Sigmoid colon (tissue), 7 donors: ENCODE data around the gene CHN2. TPM values are rescaled to one million over a fixed set of nuclear protein-coding genes. Genes with fewer than 3 reads are reported as not detected.

Source experiments
- DNase-seq: peaks from one replicate; pipeline ENCODE4 v3.0.0-alpha.2; 2019
- H3K27ac ChIP-seq, 4 donors: fragments of 200-600 bp; sonication (generic); one replicate each; pipeline ENCODE4 v1.5.1; 2016 to 2019; ENCODE audit warnings: mild to moderate bottlenecking in 1 of 4
- H3K27me3 ChIP-seq, 3 donors: fragments of 200-600 bp; sonication (generic); one replicate each; pipeline ENCODE4 v1.5.1; 2019; ENCODE audit warnings: mild to moderate bottlenecking in 1 of 3
- H3K36me3 ChIP-seq, 4 donors: fragments of 200-600 bp; sonication (generic); one replicate each; pipeline ENCODE4 v1.5.1; 2016 to 2019
- H3K4me1 ChIP-seq, 4 donors: fragments of 200-600 bp; sonication (generic); one replicate each; pipeline ENCODE4 v1.5.1; 2017 to 2019
- H3K4me3 ChIP-seq, 4 donors: fragments of 200-600 bp; sonication (generic); one replicate each; pipeline ENCODE4 v1.5.1; 2017 to 2019; ENCODE audit warnings: mild to moderate bottlenecking in 2 of 4, moderate library complexity in 1 of 4
- H3K9me3 ChIP-seq, 4 donors: fragments of 200-600 bp in 3 of 4; sonication (generic) in 3 of 4; one replicate each; pipeline versions ENCODE4 v1.5.1 to v1.6.1; 2013 to 2019
- CTCF ChIP-seq, 4 experiments: fragments of 450-650 bp in 3 of 4; fragments of 200-600 bp in 1 of 4; IDR thresholded peaks; one replicate each; pipeline ENCODE4 v1.5.1; 2016 to 2019; ENCODE audit warnings: antibody characterized with exemption in 4 of 4, mild to moderate bottlenecking in 3 of 4, moderate library complexity in 2 of 4
- EP300 ChIP-seq, 4 donors: sonication (generic); formaldehyde crosslinking; IDR thresholded peaks; one replicate each; pipeline ENCODE4 v1.6.1; 2017; ENCODE audit warnings: antibody characterized with exemption in 4 of 4
- POLR2A ChIP-seq, 2 donors: fragments of 450-650 bp; IDR thresholded peaks; one replicate each; pipeline ENCODE4 v1.6.1; 2016; ENCODE audit warnings: antibody characterized with exemption in 2 of 2, mild to moderate bottlenecking in 2 of 2, moderate library complexity in 2 of 2
- POLR2AphosphoS5 ChIP-seq, 4 donors: sonication (generic); formaldehyde crosslinking; IDR thresholded peaks; one replicate each; pipeline ENCODE4 v1.6.1; 2017; ENCODE audit warnings: antibody characterized with exemption in 4 of 4
- WGBS, 2 donors: extraction: QIAGEN DNeasy Blood & Tissue Kit; methylation state at CpG; one replicate each; pipeline ENCODE4 v1.1.7; 2013; 5-methylcytosine and 5-hydroxymethylcytosine counted together
- intact Hi-C: fragments of 100-400 bp; cut with DNase I; formaldehyde crosslinking; loops from one replicate; pipeline ENCODE4 v1.15.1; 2023
- polyA plus RNA-seq, 3 donors: library from polyadenylated mRNA; stranded (reverse); fragments of 200-250 nt; gene quantifications; one replicate each; pipeline ENCODE4 v1.2.3, GENCODE V29; 2013
- total RNA-seq, 4 donors: library from RNA; depleted of rRNA; stranded (reverse); fragments of >200 nt; gene quantifications; one replicate each; pipeline ENCODE4 v1.1.0, GENCODE V29; 2016
- donor health status: healthy with polysubstance abuse.
- donor health status: Bipolar disorder and iron deficiency.
- donor health status: healthy.

Gene CHN2
- total and polyA plus RNA-seq, 7 donors: 4.2 to 37.7 (median 15.8) TPM

GRCh38 chr7:29254591-29254990 lies 60.0 kb downstream of the CHN2 start:
- DNase-seq: no peak
- H3K9me3 ChIP-seq: no peaks in the 10 kb centered on the region
- TF ChIP-seq POLR2A (IDR thresholded peaks at IDR 0.05): no peak
- TF ChIP-seq EP300 (IDR thresholded peaks at IDR 0.05): no peak
- intact Hi-C loops: no loop called here
- H3K27me3 ChIP-seq: no peaks in the 10 kb centered on the region
- H3K4me3 ChIP-seq: no peak overlapping the region
- H3K4me1 ChIP-seq: no peaks in the 10 kb centered on the region
- H3K36me3 ChIP-seq: no peaks in the 10 kb centered on the region
- 89 to 91% methylated on average over 6 of the region's 6 CpGs for WGBS, 2 donors
- H3K27ac ChIP-seq: no peak overlapping the region

GRCh38 chr7:29255199-29255878 lies 60.8 kb downstream of the CHN2 start:
- DNase-seq: no peak
- TF ChIP-seq POLR2A (IDR thresholded peaks at IDR 0.05) (no peak), POLR2AphosphoS5 (IDR thresholded peaks at IDR 0.05) (no peak), EP300 (IDR thresholded peaks at IDR 0.05) (no peak), CTCF (IDR thresholded peaks at IDR 0.05) (no peak)
- H3K4me3 ChIP-seq: no peak overlapping the region

GRCh38 chr7:29255906-29256692 lies 61.5 kb downstream of the CHN2 start:
- no peak overlapping the region for H3K27ac ChIP-seq
- no peaks in the 10 kb centered on the region for H3K36me3 ChIP-seq
- TF ChIP-seq CTCF (IDR thresholded peaks at IDR 0.05) (no peak), POLR2A (IDR thresholded peaks at IDR 0.05) (no peak), POLR2AphosphoS5 (IDR thresholded peaks at IDR 0.05) (no peak), EP300 (IDR thresholded peaks at IDR 0.05) (no peak)
- H3K4me3 ChIP-seq: no peak overlapping the region
- DNase-seq: no peak
- no peaks in the 10 kb centered on the region for H3K9me3 ChIP-seq
- no peaks in the 10 kb centered on the region for H3K27me3 ChIP-seq
- H3K4me1 ChIP-seq: no peaks in the 10 kb centered on the region
- intact Hi-C loops: no loop called here
- WGBS, 2 donors: 36 to 45% methylated on average over 5 of the region's 5 CpGs

More at GRCh38 chr7:29255199-29255878, 60.8 kb downstream of the CHN2 start:
- WGBS, 2 donors: 73 to 74% methylated on average over 6 of the region's 6 CpGs
- no peaks in the 10 kb centered on the region for H3K36me3 ChIP-seq
- H3K4me1 ChIP-seq: no peaks in the 10 kb centered on the region
- H3K27me3 ChIP-seq: no peaks in the 10 kb centered on the region
- H3K9me3 ChIP-seq: no peaks in the 10 kb centered on the region
- intact Hi-C loops: no loop called here
- H3K27ac ChIP-seq: no peak overlapping the region

- no peak for TF ChIP-seq EP300 (IDR thresholded peaks at IDR 0.05)
- no peak for TF ChIP-seq POLR2AphosphoS5 (IDR thresholded peaks at IDR 0.05)
- no peak for TF ChIP-seq POLR2A (IDR thresholded peaks at IDR 0.05)
- no peak for TF ChIP-seq CTCF (IDR thresholded peaks at IDR 0.05)
- WGBS, 2 donors: 92 to 97% methylated on average over 5 of the region's 5 CpGs
- intact Hi-C loops: no loop called here
- Histone ChIP-seq H3K27me3 (no peaks in the 10 kb centered on the region), H3K4me1 (no peaks in the 10 kb centered on the region), H3K9me3 (no peaks in the 10 kb centered on the region), H3K4me3 (no peak overlapping the region), H3K36me3 (no peaks in the 10 kb centered on the region), H3K27ac (no peak overlapping the region)
- no peak for DNase-seq
Measured at GRCh38 chr7:29256693-29257002, 62.1 kb downstream of the CHN2 start.

- TF ChIP-seq POLR2AphosphoS5 (IDR thresholded peaks at IDR 0.05) (no peak), EP300 (IDR thresholded peaks at IDR 0.05) (no peak), POLR2A (IDR thresholded peaks at IDR 0.05) (no peak), CTCF (IDR thresholded peaks at IDR 0.05) (no peak)
- H3K9me3 ChIP-seq: no peaks in the 10 kb centered on the region
- WGBS, 2 donors: 91 to 93% methylated on average over 3 of the region's 3 CpGs
Measured at GRCh38 chr7:29258951-29259350, 64.4 kb downstream of the CHN2 start.

More at GRCh38 chr7:29258951-29259350, 64.4 kb downstream of the CHN2 start:
- Histone ChIP-seq H3K36me3 (no peaks in the 10 kb centered on the region), H3K27ac (no peak overlapping the region), H3K27me3 (no peaks in the 10 kb centered on the region), H3K4me3 (no peak overlapping the region), H3K4me1 (no peaks in the 10 kb centered on the region)
- intact Hi-C loops: no loop called here
- no peak for DNase-seq
